T-cell (primary cell): Measurements from ENCODE around the gene COPB1. TPM values are rescaled to one million over a fixed set of nuclear protein-coding genes. Genes with fewer than 3 reads are reported as not detected.
A peak's percentile ranks its signal among the peaks of the same experiment; 100 is the strongest.

Source experiments
- ATAC-seq, 4 experiments: fragments of 200-7000 bp in 3 of 4; fragments of 150-1000 bp in 1 of 4; cut with Tn5 transposase; replicated peaks in 1 of 4; 1 replicate in 3 of 4; 2 replicates in 1 of 4; pipeline ENCODE4 v1.10.0; 2021; ENCODE audit warnings: moderate library complexity in 3 of 4, mild to moderate bottlenecking in 2 of 4, moderate number of reproducible peaks in 1 of 4
- CTCF ChIA-PET, 2 donors: fragments of 300-600 bp; sonication (Branson Sonifier 250); formaldehyde crosslinking; loops; one replicate each; lab custom pipeline; 2022; ENCODE audit warnings: antibody characterized with exemption in 2 of 2; lab: Charles Lee
- POLR2A ChIA-PET, 2 donors: fragments of 300-600 bp; sonication (Branson Sonifier 250); formaldehyde crosslinking; loops; one replicate each; lab custom pipeline; 2022; ENCODE audit warnings: antibody characterized with exemption in 2 of 2; lab: Charles Lee
- DNase-seq, 35 experiments: peaks; one replicate each; pipeline versions ENCODE4 v3.0.0 to v3.0.0-alpha.2; 2013 to 2023
- H3K27ac ChIP-seq: one replicate; pipeline ENCODE4 v1.5.1; 2013; ENCODE audit warnings: low read length
- H3K27me3 ChIP-seq, 2 experiments: replicated peaks in 1 of 2; 1 replicate in 1 of 2; 2 replicates in 1 of 2; pipeline versions ENCODE4 v1.6.1 to v1.7.0; 2013; ENCODE audit warnings: low read length in 1 of 2, mixed read lengths in 1 of 2; ENCODE audit not compliant: control insufficient read depth in 2 of 2, insufficient read depth in 2 of 2; ENCODE audit errors: extremely low read depth in 1 of 2
- H3K36me3 ChIP-seq, 2 donors: 1 replicate in 1 of 2; 2 replicates in 1 of 2; pipeline versions ENCODE4 v1.6.1 to v1.7.0; 2013; ENCODE audit warnings: low read length in 1 of 2; ENCODE audit not compliant: control insufficient read depth in 2 of 2, insufficient read depth in 1 of 2; ENCODE audit errors: extremely low read depth in 1 of 2
- H3K4me1 ChIP-seq, 2 experiments: 1 replicate in 1 of 2; 2 replicates in 1 of 2; pipeline versions ENCODE4 v1.6.1 to v1.7.0; 2013; ENCODE audit warnings: low read length in 2 of 2, mixed read lengths in 1 of 2; ENCODE audit not compliant: insufficient read depth in 2 of 2, control insufficient read depth in 1 of 2; ENCODE audit errors: extremely low read depth in 1 of 2
- H3K4me3 ChIP-seq, 2 donors: 1 replicate in 1 of 2; 2 replicates in 1 of 2; pipeline versions ENCODE4 v1.5.1 to v1.7.0; 2013; ENCODE audit warnings: mild to moderate bottlenecking in 2 of 2, low read length in 1 of 2, moderate library complexity in 1 of 2; ENCODE audit not compliant: control insufficient read depth in 1 of 2; ENCODE audit errors: extremely low read depth in 1 of 2
- H3K9me3 ChIP-seq: 2 replicates; pipeline ENCODE4 v1.7.0; 2013
- H3K27ac Mint-ChIP-seq, 2 donors: one replicate each; pipeline ENCODE4 v1.8.0; 2020 to 2021; ENCODE audit warnings: mild to moderate bottlenecking in 2 of 2, mixed read lengths in 2 of 2
- H3K27me3 Mint-ChIP-seq, 2 donors: one replicate each; pipeline ENCODE4 v1.8.0; 2021 to 2022; ENCODE audit warnings: mixed read lengths in 2 of 2
- H3K36me3 Mint-ChIP-seq: one replicate; pipeline ENCODE4 v1.8.0; 2021; ENCODE audit warnings: mixed read lengths
- H3K4me1 Mint-ChIP-seq, 3 donors: one replicate each; pipeline ENCODE4 v1.8.0; 2020 to 2022; ENCODE audit warnings: mixed read lengths in 3 of 3, mild to moderate bottlenecking in 1 of 3
- H3K4me3 Mint-ChIP-seq, 3 donors: one replicate each; pipeline ENCODE4 v1.8.0; 2020 to 2022; ENCODE audit warnings: mild to moderate bottlenecking in 3 of 3, mixed read lengths in 3 of 3, moderate library complexity in 3 of 3
- H3K9me3 Mint-ChIP-seq, 3 donors: one replicate each; pipeline ENCODE4 v1.8.0; 2020 to 2022; ENCODE audit warnings: mixed read lengths in 3 of 3
- WGBS: methylation state at CpG from one replicate; pipeline ENCODE4 v1.1.5; 2013; ENCODE audit warnings: missing lambda C conversion rate; ENCODE audit not compliant: insufficient coverage; 5-methylcytosine and 5-hydroxymethylcytosine counted together
- total RNA-seq, 35 experiments: library from RNA in 6 of 35; stranded (reverse) in 6 of 35; fragments of 120-200 nt in 1 of 35; gene quantifications; one replicate each; pipeline versions ENCODE4 v1.2.1 to v1.2.4 and lab custom pipeline; 2013 to 2026

Gene COPB1
- total RNA-seq, 5 donors from 2014 or later (not counting 1 experiment from before 2014, with no cell fraction given), result 65.1 to 80.8 (median 78.1) TPM

- H3K36me3 ChIP-seq, result no peaks in the 10 kb centered on the region
- no peak overlapping the region for H3K27ac Mint-ChIP-seq
- no peaks in the 10 kb centered on the region for H3K27me3 Mint-ChIP-seq
- H3K36me3 Mint-ChIP-seq, result no peaks in the 10 kb centered on the region
- ATAC-seq (no peak), DNase-seq (no peak)
- ChIA-PET POLR2A (no interaction called here), CTCF (interaction anchor here in 1 of 2 donors (0.7 kb wide), 1 partner anchor 57 kb away, joined by 3 read pairs; no protein-coding TSS in a partner anchor)
- H3K9me3 Mint-ChIP-seq, result no peaks in the 10 kb centered on the region
- H3K4me3 Mint-ChIP-seq, result no peak overlapping the region
- no peak overlapping the region for H3K4me3 ChIP-seq
- 100% methylated on average over 2 of the region's 3 CpGs for WGBS
- peaks cover 2 to 17% of the 10 kb centered on the region in 2 experiments for H3K4me1 ChIP-seq
- H3K9me3 ChIP-seq, result no peaks in the 10 kb centered on the region
- H3K27me3 ChIP-seq, result no peaks in the 10 kb centered on the region
- H3K27ac ChIP-seq, result no peak overlapping the region
- H3K4me1 Mint-ChIP-seq, result peaks cover 11 to 15% (median 14%) of the 10 kb centered on the region in 3 donors
These were observed 79.4 kb downstream of the COPB1 start for GRCh38 chr11:14420223-14420622.

DNA sequence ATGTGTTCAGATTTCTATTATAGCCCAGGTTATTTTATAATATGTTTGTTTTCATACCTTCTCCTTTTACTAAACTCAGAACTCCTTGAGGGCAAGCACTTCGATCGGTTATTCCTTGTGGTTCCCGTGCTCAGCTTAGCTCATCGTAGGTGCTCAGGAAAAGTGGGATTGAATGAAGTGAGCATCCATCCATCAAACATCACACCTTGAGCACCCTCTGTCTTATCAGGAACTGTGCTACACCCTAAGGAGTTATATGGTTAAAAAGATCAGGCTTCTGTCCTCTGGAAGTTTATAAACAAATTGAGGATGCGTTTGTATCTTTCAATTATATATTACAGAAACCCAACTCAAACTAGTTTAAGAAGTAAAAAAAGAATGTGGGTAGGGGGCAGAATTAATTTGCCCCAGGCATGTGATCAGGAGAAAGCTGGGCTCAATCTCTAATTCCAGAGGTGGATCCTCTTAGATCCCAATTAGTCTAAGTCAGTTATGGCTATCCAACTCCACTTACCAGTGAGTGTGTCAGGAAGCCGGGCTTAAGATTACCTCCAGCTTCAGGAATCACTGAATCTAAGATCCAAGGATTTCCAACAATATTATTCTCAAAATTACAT, 80.7 kb downstream of the COPB1 start:
- CTCF ChIA-PET, result no interaction called here
- no CpG with 5 or more reads among the region's 6 CpGs for whole genome bisulfite sequencing

DNA sequence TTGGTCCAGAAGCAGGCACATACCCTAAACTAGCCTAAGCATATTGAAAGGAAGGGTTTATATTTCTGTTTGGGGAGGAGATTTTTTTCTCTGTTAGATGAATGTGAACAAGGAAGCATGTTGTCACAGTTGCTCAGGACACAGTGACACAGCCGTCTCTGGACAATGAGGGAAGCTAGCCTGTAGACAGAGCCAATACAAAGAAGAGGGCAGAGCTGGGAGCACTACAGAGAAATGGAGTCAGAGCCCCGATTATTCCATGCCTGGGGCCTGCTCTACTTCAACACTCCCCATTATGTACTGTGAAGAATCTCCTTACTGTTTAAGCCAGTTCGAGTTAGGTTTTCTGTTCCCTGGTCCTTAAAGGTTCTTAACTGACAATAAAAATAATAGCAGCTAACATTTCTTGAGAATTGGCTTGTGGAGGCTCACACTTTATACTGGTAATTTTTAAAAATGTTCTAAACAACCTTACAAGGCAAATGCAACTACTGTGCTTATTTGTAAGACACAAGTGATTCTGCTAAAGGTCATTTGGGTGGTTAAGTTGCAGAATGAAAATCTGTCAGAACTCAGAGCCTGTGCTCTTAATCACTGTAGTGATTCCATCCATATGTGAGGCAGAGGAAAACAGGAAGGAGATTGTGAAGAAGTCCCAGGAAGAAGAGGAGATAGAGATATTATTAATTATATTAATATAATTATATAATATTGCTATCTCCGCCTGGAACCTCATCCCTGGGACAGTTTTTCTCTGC, 81.8 kb downstream of the COPB1 start:
- WGBS, result 100% methylated on average over 1 of the region's 4 CpGs
- no peak for ATAC-seq
- H3K4me3 Mint-ChIP-seq, result no peak overlapping the region
- DNase-seq, result no peak
- no peaks in the 10 kb centered on the region for H3K27me3 ChIP-seq
- peaks cover 7 to 26% of the 10 kb centered on the region in 2 experiments for H3K4me1 ChIP-seq
- H3K36me3 ChIP-seq, result no peaks in the 10 kb centered on the region
- no peaks in the 10 kb centered on the region for H3K27me3 Mint-ChIP-seq
- H3K27ac ChIP-seq, result no peak overlapping the region
- ChIA-PET CTCF (no interaction called here), POLR2A (no interaction called here)
- no peak overlapping the region for H3K27ac Mint-ChIP-seq
- H3K9me3 ChIP-seq, result no peaks in the 10 kb centered on the region
- H3K4me1 Mint-ChIP-seq, result peaks cover 21 to 37% (median 30%) of the 10 kb centered on the region in 3 donors
- H3K36me3 Mint-ChIP-seq, result no peaks in the 10 kb centered on the region
- no peaks in the 10 kb centered on the region for H3K9me3 Mint-ChIP-seq
- no peak overlapping the region for H3K4me3 ChIP-seq

More for the DNA sequence above, 80.7 kb downstream of the COPB1 start:
- DNase-seq, result peak in 1 of 35 experiments; percentile 21
- Histone ChIP-seq H3K36me3 (no peaks in the 10 kb centered on the region), H3K4me1 (peaks cover 7 to 26% of the 10 kb centered on the region in 2 experiments), H3K27me3 (no peaks in the 10 kb centered on the region), H3K4me3 (no peak overlapping the region), H3K9me3 (no peaks in the 10 kb centered on the region), H3K27ac (no peak overlapping the region)
- Mint-ChIP-seq H3K4me1 (peaks cover 21 to 27% (median 25%) of the 10 kb centered on the region in 3 donors), H3K27ac (no peak overlapping the region), H3K9me3 (no peaks in the 10 kb centered on the region), H3K4me3 (no peak overlapping the region), H3K27me3 (no peaks in the 10 kb centered on the region), H3K36me3 (no peaks in the 10 kb centered on the region)
- ATAC-seq, result no peak
- POLR2A ChIA-PET, result no interaction called here

- H3K27me3 ChIP-seq, result no peaks in the 10 kb centered on the region
- CTCF ChIA-PET, result interaction anchor here in 1 of 2 donors (0.5 to 0.6 kb wide), 2 partner anchors 37 to 90 kb away, joined by 3 to 5 read pairs; no protein-coding TSS in a partner anchor
- POLR2A ChIA-PET, result no interaction called here
These were observed 82.4 kb downstream of the COPB1 start for GRCh38 chr11:14417186-14417585.

GRCh38 chr11:14414470-14415461, 84.8 kb downstream of the COPB1 start:
- WGBS, result 20% methylated on average over 1 of the region's 7 CpGs
- Histone ChIP-seq H3K27ac (peak overlapping the region; percentile 50), H3K27me3 (no peaks in the 10 kb centered on the region), H3K36me3 (no peaks in the 10 kb centered on the region), H3K4me1 (peaks cover 10 to 29% of the 10 kb centered on the region in 2 experiments), H3K9me3 (no peaks in the 10 kb centered on the region), H3K4me3 (no peak overlapping the region)
- ATAC-seq (peak; percentile 97 to 99 (median 99)), DNase-seq (peak; percentile 31 to 82 (median 67))
- H3K36me3 Mint-ChIP-seq, result no peaks in the 10 kb centered on the region
- no peaks in the 10 kb centered on the region for H3K27me3 Mint-ChIP-seq
- peak overlapping the region; percentile 6 to 52 (median 28) for H3K4me3 Mint-ChIP-seq
- no peaks in the 10 kb centered on the region for H3K9me3 Mint-ChIP-seq
- CTCF ChIA-PET, result interaction anchor here in 1 of 2 donors (0.5 kb wide), 2 partner anchors 637 to 726 kb away, joined by 3 read pairs; no protein-coding TSS in a partner anchor
- H3K27ac Mint-ChIP-seq, result peak overlapping the region; percentile 68 to 78
- POLR2A ChIA-PET, result interaction anchor here in 1 of 2 donors (0.5 kb wide), 1 partner anchor 1097 kb away, joined by 12 read pairs; no protein-coding TSS in a partner anchor
- H3K4me1 Mint-ChIP-seq, result peaks cover 24 to 59% (median 37%) of the 10 kb centered on the region in 3 donors

More at GRCh38 chr11:14417186-14417585, 82.4 kb downstream of the COPB1 start:
- Mint-ChIP-seq H3K27ac (no peak overlapping the region), H3K36me3 (no peaks in the 10 kb centered on the region), H3K4me3 (no peak overlapping the region), H3K4me1 (peaks cover 21 to 44% (median 30%) of the 10 kb centered on the region in 3 donors), H3K9me3 (no peaks in the 10 kb centered on the region), H3K27me3 (no peaks in the 10 kb centered on the region)
- ATAC-seq, result no peak
- Histone ChIP-seq H3K27ac (no peak overlapping the region), H3K9me3 (no peaks in the 10 kb centered on the region), H3K4me1 (peaks cover 7 to 23% of the 10 kb centered on the region in 2 experiments), H3K36me3 (no peaks in the 10 kb centered on the region), H3K4me3 (no peak overlapping the region)
- WGBS, result 89% methylated on average over 4 of the region's 4 CpGs
- no peak for DNase-seq
